Dendritic cell treated with granulocyte-macrophage colony-stimulating factor and Interleukin-4, amounts not matched to agents 40 ng/mL and 50 ng/mL, for 4 days (primary cell): ENCODE measurements around the gene SYT17.
"Not testable (repeated sequence)": the region's sequence is repeated elsewhere in the genome, so short reads cannot be mapped to it uniquely, and the experiment has no call there.

Experiments
- H3K27ac Mint-ChIP-seq: one replicate; pipeline ENCODE4 v1.8.0; 2022; ENCODE audit warnings: mild to moderate bottlenecking, mixed read lengths
- H3K27me3 Mint-ChIP-seq: one replicate; pipeline ENCODE4 v1.8.0; 2022; ENCODE audit warnings: mild to moderate bottlenecking, mixed read lengths
- H3K36me3 Mint-ChIP-seq: one replicate; pipeline ENCODE4 v1.8.0; 2022; ENCODE audit warnings: low read depth, mixed read lengths
- H3K4me1 Mint-ChIP-seq: one replicate; pipeline ENCODE4 v1.8.0; 2022; ENCODE audit warnings: low read depth, mixed read lengths
- H3K4me3 Mint-ChIP-seq: one replicate; pipeline ENCODE4 v1.8.0; 2022; ENCODE audit warnings: mild to moderate bottlenecking, moderate library complexity, mixed read lengths
- H3K9me3 Mint-ChIP-seq: one replicate; pipeline ENCODE4 v1.8.0; 2022; ENCODE audit warnings: mixed read lengths
- intact Hi-C: fragments of 100-400 bp; cut with micrococcal nuclease; formaldehyde crosslinking; loops from one replicate; pipeline ENCODE4 v1.15.0; 2022

SYT17 gene

DNA sequence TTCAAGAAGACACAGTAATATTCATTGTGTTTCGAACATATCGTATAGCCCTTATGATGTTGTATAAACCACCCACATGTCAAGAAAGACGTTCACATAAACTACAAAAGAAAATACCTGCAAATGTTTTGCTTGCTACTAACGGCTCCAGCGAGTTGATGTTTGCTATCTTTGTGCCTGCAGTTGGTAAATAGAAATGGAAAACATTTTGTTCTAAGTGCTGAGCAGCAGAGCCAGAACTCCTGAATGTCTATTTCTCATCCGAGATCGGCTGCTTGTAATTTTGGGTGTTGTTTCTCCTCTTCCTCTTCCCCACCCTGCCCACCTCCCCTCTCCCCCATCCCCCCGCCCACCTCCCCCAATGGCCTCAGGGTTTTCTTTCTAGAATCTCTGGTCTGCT is 5.0 kb downstream of the SYT17 start:
- H3K27me3 Mint-ChIP-seq, result peaks cover 26% of the 10 kb centered on the region
- H3K4me1 Mint-ChIP-seq, result peaks cover 64% of the 10 kb centered on the region
- H3K4me3 Mint-ChIP-seq, result no peak overlapping the region
- intact Hi-C loops, result no loop called here
- no peaks in the 10 kb centered on the region for H3K9me3 Mint-ChIP-seq
- H3K36me3 Mint-ChIP-seq, result peaks cover 45% of the 10 kb centered on the region
- H3K27ac Mint-ChIP-seq, result no peak overlapping the region

DNA sequence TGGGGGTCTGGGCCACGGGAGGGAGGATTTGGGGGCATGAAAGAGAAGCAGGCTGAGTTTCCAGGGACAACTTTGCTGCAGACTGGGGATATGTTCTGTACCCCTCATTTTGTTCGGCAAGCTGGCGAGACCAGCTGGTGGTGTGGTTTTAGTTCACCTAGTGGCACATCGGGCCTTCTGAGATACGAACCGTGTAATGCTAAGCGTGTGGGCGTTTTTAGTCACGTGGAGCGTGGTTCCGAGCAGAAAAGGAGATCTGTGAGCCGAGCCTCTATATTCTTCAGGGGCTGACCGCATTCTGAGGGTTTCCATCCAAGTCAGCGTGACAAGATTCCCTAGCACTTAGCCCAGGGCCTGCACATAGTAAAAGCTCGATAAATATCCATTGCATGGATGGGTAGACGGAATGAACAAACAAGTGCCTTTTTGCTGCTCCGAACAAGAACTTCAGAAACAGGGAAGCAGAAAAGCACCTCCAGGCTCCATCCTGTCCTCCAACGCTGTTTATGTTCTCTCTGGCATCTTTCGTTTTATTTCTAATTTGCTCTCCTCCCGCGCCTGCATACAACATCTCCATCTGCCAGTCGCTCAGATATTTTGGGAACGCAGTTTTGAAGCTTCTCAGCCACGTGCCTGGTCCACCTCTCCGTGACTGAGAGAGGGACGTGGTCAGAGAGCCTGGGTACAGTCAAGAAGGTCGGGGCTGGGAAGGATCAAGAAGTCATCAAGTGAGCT is 5.8 kb downstream of the SYT17 start:
- H3K4me3 Mint-ChIP-seq, result no peak overlapping the region
- intact Hi-C loops, result no loop called here
- H3K27me3 Mint-ChIP-seq, result peaks cover 26% of the 10 kb centered on the region
- no peak overlapping the region for H3K27ac Mint-ChIP-seq
- peaks cover 64% of the 10 kb centered on the region for H3K4me1 Mint-ChIP-seq
- no peaks in the 10 kb centered on the region for H3K9me3 Mint-ChIP-seq
- peaks cover 52% of the 10 kb centered on the region for H3K36me3 Mint-ChIP-seq

DNA sequence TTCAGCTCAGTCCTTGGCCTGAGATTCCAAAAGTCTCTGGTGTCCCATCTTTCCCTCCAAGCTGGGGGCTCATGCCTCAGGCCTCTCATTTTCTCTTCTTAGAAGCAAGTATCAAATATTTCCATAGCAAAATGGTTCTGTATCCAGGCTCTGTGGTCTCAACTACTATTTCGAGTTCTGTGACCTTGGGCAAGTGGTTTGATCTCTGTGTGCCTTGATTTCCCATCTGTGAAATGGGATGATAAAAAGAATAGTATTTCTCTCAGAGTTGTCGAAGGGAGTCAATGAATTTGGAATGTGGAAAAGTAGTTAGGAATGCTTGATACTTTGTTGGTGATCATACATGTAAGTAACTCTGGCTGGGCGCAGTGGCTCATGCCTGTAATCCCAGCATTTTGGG is 6.4 kb downstream of the SYT17 start:
- H3K4me1 Mint-ChIP-seq, result peaks cover 64% of the 10 kb centered on the region
- intact Hi-C loops, result no loop called here
- H3K27ac Mint-ChIP-seq, result peak overlapping the region; percentile 75
- no peaks in the 10 kb centered on the region for H3K9me3 Mint-ChIP-seq
- H3K27me3 Mint-ChIP-seq, result peaks cover 25% of the 10 kb centered on the region
- peaks cover 54% of the 10 kb centered on the region for H3K36me3 Mint-ChIP-seq
- no peak overlapping the region for H3K4me3 Mint-ChIP-seq

DNA sequence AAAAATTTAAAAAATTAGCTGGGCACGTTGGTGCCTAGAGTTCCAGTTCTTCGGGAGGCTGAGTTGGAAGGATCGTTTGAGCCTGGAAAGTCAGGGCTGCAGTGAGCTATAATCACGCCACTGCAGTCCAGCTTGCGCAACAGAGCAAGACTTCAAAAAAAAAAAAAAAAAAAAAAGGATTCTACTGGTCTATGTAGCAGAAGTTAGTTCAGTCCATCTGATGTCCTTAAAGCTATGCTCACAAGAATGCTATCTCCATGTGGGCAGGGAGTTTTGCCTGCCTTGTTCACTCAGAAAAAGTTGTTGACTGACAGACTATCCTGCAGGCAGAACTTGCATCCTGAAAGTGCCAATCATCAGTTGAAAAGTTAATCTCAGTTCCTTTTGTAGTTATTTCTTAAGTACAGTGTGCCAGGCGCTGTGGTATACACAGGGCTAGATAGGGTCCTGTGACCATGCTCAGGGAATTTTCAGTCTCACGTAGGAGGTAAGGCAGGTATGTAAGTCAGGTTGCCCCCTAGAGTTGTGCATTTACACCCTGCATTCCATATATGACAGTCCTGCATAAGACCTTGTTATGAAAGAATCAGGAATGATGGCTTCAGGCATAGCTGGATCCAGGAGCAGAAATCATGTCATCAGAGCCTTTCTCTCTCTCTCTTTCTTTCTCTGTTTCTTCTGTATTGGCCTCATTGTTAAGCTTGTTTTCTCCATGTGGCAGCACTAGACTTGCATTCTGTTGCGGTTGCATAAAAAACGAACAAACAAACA is 7.6 kb downstream of the SYT17 start:
- Mint-ChIP-seq H3K36me3 (peaks cover 66% of the 10 kb centered on the region), H3K4me3 (no peak overlapping the region), H3K4me1 (peaks cover 64% of the 10 kb centered on the region), H3K9me3 (no peaks in the 10 kb centered on the region), H3K27me3 (peaks cover 16% of the 10 kb centered on the region), H3K27ac (peak overlapping the region; percentile 75)
- intact Hi-C loops, result loop anchor here (5.0 kb wide), 1 partner anchor 58 kb away; no protein-coding TSS in a partner anchor

DNA sequence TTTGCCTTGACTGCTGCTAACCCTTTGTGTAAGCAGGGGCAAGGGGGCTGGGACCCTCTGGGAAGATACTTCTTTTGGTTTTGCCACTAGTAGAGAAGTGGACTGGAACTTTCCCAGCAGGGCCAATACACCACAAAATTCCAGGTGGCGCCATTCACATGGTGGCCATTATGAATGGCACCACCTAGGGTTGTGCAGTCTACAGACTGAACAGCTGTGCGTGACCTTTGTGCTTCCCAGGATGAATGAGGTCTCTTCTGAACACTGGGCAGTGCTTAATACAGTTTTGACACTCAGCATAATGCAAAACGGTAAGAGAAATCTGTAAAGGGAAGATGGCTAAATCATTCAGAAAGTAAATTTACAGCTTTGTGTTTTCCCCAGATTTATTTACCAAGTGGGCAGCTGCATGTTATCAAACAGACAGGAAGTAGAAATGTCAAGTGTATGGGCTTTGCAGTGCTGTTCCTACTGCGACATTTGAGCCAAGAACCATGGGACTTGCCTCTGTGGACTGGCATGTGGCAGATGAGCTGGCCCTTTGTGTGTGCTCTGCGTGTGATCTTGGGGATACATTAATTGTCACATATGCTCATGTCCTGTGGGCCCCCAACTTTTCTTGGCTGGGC is 9.2 kb downstream of the SYT17 start:
- Mint-ChIP-seq H3K4me3 (no peak overlapping the region), H3K36me3 (peaks cover 80% of the 10 kb centered on the region), H3K9me3 (no peaks in the 10 kb centered on the region), H3K4me1 (peaks cover 59% of the 10 kb centered on the region), H3K27me3 (peaks cover 11% of the 10 kb centered on the region), H3K27ac (no peak overlapping the region)
- intact Hi-C loops, result loop anchor here (5.0 kb wide), 1 partner anchor 60 kb away; no protein-coding TSS in a partner anchor

DNA sequence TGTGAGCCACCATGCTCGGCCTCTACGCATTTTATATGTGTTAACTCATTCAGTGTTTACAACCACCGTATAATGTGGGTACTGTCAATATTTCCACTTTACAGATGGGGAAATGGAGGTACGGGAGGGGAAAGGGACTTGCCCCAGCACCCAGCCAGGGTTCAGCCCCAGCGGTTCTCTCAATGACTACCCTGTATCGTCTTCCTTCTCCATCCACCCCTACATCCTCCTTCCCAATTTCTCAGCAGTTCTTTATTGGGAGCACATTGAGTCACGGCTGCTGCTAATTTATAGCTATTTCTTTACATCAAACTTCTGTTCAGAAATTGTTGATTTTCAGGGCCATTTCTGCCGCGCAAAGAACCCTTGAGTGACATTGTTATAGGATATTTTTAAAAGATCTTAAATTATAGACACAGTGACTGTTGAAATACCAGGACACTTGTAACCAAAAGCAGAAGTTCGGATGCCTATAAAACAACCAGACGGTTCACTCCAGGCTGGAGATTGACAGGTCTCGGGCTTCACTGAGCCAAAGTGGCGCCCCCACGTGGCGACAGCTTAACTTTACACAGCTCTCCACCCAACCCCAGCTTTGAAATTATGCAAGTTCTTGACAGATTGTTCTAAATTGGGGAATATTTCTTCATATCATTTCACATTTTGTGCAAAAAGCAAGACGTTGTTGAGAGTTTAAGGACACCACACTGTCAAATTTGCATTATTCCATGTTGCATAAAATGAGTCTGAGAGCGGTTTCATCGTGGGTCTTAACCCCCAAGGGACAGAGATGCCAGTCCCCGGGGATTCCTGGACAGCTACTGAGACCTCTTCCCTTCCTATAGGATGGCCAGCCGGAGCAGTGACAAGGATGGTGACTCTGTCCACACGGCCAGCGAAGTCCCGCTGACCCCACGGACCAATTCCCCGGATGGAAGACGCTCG is 11.8 kb downstream of the SYT17 start:
- no peaks in the 10 kb centered on the region for H3K27me3 Mint-ChIP-seq
- peaks cover 81% of the 10 kb centered on the region for H3K36me3 Mint-ChIP-seq
- peaks cover 65% of the 10 kb centered on the region for H3K4me1 Mint-ChIP-seq
- H3K4me3 Mint-ChIP-seq, result peak overlapping the region; percentile 52
- intact Hi-C loops, result loop anchor here (1.0 to 5.0 kb wide), 3 partner anchors 13 to 192 kb away; no protein-coding TSS in a partner anchor
- H3K9me3 Mint-ChIP-seq, result no peaks in the 10 kb centered on the region
- peak overlapping the region; percentile 86 for H3K27ac Mint-ChIP-seq

DNA sequence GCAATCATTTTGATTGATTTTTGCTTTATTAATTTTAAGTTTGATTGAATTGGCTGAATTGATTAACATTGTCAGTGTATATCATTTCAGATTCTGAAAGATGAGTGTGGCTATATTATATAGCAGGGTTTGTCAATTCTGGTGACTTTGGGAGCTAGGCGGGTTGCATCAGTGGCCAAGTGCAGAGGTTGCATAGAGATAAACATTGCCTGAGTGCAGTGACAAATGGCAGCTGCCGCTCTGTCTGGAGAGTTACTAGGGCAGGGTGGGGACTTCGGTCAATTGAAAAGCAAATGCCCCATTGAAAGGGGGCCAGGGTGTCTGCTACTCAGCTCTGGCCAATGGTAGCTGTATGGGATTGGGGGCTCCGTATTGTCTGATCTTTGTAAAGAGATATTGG is 12.7 kb downstream of the SYT17 start:
- H3K27me3 Mint-ChIP-seq, result no peaks in the 10 kb centered on the region
- H3K36me3 Mint-ChIP-seq, result peaks cover 89% of the 10 kb centered on the region
- no peaks in the 10 kb centered on the region for H3K9me3 Mint-ChIP-seq
- no peak overlapping the region for H3K4me3 Mint-ChIP-seq
- peaks cover 60% of the 10 kb centered on the region for H3K4me1 Mint-ChIP-seq
- intact Hi-C loops, result loop anchor here (5.0 kb wide), 1 partner anchor 192 kb away; no protein-coding TSS in a partner anchor
- no peak overlapping the region for H3K27ac Mint-ChIP-seq

DNA sequence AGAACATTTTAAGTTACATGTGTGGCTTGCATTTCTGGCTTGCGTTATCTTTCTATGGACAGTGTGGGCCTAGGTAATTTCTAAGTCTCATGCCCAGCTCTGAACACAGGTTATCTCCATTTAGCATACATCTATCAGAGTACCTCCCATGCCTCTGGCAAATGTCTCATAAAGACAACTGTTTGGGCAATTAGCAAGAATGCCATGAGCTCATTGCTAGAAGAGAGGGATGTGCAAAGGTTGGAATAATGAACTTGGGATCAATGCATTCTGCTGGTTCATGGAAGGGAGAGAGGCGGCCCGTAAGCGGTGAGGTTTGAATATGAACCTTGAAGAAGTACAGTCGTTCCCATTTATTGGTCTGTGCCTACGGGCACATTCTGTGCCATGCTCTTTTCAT is 14.4 kb downstream of the SYT17 start:
- intact Hi-C loops, result loop anchor here (5.0 kb wide), 1 partner anchor 190 kb away; no protein-coding TSS in a partner anchor
- H3K27me3 Mint-ChIP-seq, result no peaks in the 10 kb centered on the region
- H3K27ac Mint-ChIP-seq, result no peak overlapping the region
- peaks cover 91% of the 10 kb centered on the region for H3K36me3 Mint-ChIP-seq
- peaks cover 44% of the 10 kb centered on the region for H3K4me1 Mint-ChIP-seq
- H3K4me3 Mint-ChIP-seq, result no peak overlapping the region
- H3K9me3 Mint-ChIP-seq, result no peaks in the 10 kb centered on the region

DNA sequence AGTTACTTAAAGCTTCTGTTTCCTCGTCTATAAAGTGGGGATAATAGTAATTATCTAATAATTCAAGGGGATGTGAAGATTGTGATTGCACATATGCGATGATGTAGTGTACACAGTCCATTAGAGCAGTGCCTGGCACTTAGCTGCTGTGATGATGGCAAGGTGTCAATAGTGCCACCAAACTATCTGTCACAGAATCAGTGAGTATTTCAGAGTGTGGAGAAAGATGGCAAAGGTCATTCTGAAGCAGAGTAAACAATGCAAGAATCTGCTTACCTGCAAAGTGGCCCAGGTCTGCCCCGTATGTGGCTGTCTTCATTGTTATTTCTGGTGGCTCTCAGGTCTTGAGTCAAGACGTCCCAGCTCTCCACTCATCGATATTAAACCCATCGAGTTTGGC is 15.1 kb downstream of the SYT17 start:
- no peaks in the 10 kb centered on the region for H3K9me3 Mint-ChIP-seq
- H3K4me3 Mint-ChIP-seq, result no peak overlapping the region
- H3K27me3 Mint-ChIP-seq, result no peaks in the 10 kb centered on the region
- H3K36me3 Mint-ChIP-seq, result peaks cover 92% of the 10 kb centered on the region
- H3K4me1 Mint-ChIP-seq, result peaks cover 41% of the 10 kb centered on the region
- intact Hi-C loops, result loop anchor here (5.0 kb wide), 1 partner anchor 189 kb away; no protein-coding TSS in a partner anchor
- peak overlapping the region; percentile 60 for H3K27ac Mint-ChIP-seq

DNA sequence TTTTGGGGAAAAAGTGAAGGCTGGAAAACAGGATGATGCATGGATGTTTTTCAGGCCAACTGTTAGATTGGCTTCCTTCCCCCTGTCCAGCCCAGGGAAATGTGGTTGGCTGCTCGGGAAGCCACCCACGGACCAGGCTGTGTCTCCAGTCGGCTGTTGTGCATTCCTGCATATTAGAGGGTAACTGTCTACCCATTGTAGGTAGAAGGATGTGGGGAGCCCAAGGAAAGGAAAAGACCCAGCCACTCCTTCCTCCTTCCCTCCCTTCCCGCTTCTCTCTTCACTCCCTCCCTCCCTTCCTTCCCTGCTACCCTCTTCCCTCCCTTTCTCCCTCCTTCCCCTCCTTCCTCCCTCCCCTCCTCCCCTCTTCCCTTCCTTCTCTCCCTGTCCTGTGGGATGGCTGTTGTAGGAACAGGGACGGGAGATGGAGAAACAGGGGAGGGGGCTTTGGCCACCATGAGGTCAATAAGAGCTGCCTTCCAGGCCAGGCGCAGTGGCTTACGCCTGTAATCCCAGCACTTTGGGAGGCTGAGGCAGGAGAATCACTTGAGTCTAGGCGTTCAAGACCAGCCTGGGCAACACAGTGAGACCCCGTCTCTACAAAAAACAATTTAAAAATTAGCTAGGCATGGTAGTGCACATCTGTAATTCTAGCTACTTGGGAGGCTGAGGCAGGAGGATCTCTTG is 16.9 kb downstream of the SYT17 start:
- Mint-ChIP-seq H3K9me3 (no peaks in the 10 kb centered on the region), H3K4me3 (no peak overlapping the region), H3K27ac (peak overlapping the region; percentile 60), H3K4me1 (peaks cover 48% of the 10 kb centered on the region), H3K27me3 (no peaks in the 10 kb centered on the region), H3K36me3 (peaks cover 96% of the 10 kb centered on the region)
- intact Hi-C loops, result loop anchor here (5.0 kb wide), 1 partner anchor 187 kb away; no protein-coding TSS in a partner anchor

DNA sequence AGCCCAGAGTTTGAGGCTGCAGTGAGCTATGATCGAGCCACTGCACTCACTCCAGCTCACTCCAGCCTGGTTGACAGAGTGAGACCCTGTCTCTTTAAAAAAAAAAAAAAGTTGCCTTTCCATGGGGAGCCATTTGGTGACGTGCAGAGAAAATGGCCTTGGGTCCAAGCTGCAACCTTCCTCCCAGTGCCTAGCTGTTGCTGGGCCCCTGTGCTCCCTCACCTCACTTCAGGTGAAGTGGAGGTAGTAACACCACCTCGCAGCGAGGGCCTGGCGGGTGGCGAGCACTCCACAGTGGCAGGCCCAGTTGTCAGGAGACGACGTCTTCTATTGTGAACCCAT is 17.4 kb downstream of the SYT17 start:
- intact Hi-C loops, result no loop called here
- peaks cover 48% of the 10 kb centered on the region for H3K4me1 Mint-ChIP-seq
- no peaks in the 10 kb centered on the region for H3K27me3 Mint-ChIP-seq
- H3K27ac Mint-ChIP-seq, result no peak overlapping the region
- H3K4me3 Mint-ChIP-seq, result no peak overlapping the region
- H3K36me3 Mint-ChIP-seq, result peaks cover 95% of the 10 kb centered on the region
- H3K9me3 Mint-ChIP-seq, result no peaks in the 10 kb centered on the region

DNA sequence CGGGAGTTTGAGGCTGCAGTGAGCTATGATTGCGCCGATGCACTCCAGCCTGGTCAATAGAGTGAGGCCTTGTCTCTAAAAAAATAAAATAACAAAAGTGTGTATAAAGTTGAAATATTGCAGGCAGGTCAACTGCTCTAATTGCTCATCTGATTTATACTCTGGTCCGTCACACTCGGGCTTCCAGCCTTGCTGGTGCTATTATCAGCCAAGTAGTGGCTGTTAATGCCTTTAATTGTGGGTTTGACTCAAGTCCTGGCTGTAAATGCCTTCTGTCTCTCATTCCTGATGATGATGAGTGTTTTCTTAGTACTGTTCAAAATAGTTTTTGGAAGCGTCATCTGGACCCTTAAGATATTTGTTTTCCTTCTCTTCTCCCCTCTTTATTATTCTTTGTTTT is 18.4 kb downstream of the SYT17 start:
- H3K27me3 Mint-ChIP-seq, result no peaks in the 10 kb centered on the region
- H3K4me3 Mint-ChIP-seq, result no peak overlapping the region
- H3K4me1 Mint-ChIP-seq, result peaks cover 56% of the 10 kb centered on the region
- H3K36me3 Mint-ChIP-seq, result peaks cover 95% of the 10 kb centered on the region
- no peak overlapping the region for H3K27ac Mint-ChIP-seq
- intact Hi-C loops, result no loop called here
- H3K9me3 Mint-ChIP-seq, result peaks cover 4% of the 10 kb centered on the region

DNA sequence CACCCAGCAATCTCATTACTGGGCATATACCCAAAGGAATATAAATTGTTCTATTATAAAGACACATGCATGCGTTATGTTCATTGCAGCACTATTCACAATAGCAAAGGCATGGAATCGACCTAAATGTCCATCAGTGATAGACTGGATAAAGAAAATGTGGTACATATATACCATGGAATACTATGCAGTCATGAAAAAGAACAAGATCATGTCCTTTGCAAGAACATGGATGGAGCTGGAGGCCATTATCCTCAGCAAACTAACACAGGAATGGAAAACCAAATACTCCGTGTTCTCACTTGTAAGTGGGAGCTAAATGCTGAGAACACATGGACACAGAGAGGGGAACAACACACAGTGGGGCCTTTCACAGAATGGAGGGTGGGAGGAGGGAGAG is 19.9 kb downstream of the SYT17 start:
- H3K9me3 Mint-ChIP-seq, H3K27ac Mint-ChIP-seq, H3K4me3 Mint-ChIP-seq, intact Hi-C loops, H3K27me3 Mint-ChIP-seq: not testable (repeated sequence)
- H3K4me1 Mint-ChIP-seq, result peaks cover 58% of the 10 kb centered on the region
- H3K36me3 Mint-ChIP-seq, result peaks cover 97% of the 10 kb centered on the region
